GM20000 (cell line): Measurements from ENCODE around the gene EIF4G3.

ENCODE experiments used
- DNase-seq: peaks from one replicate; pipeline ENCODE4 v3.0.0; 2012; ENCODE audit warnings: low spot score
- TF ChIP-seq, protein P1 (sequence below): IDR thresholded peaks from 2 replicates; pipeline ENCODE4 v1.5.1; 2012; ENCODE audit warnings: mild to moderate bottlenecking, control low read depth; ENCODE audit errors: extremely low read depth, missing control alignments

The EIF4G3 gene

GRCh38 chr1:21123287-21123948, 53.3 kb downstream of the EIF4G3 start:
- TF ChIP-seq, protein P1, sequence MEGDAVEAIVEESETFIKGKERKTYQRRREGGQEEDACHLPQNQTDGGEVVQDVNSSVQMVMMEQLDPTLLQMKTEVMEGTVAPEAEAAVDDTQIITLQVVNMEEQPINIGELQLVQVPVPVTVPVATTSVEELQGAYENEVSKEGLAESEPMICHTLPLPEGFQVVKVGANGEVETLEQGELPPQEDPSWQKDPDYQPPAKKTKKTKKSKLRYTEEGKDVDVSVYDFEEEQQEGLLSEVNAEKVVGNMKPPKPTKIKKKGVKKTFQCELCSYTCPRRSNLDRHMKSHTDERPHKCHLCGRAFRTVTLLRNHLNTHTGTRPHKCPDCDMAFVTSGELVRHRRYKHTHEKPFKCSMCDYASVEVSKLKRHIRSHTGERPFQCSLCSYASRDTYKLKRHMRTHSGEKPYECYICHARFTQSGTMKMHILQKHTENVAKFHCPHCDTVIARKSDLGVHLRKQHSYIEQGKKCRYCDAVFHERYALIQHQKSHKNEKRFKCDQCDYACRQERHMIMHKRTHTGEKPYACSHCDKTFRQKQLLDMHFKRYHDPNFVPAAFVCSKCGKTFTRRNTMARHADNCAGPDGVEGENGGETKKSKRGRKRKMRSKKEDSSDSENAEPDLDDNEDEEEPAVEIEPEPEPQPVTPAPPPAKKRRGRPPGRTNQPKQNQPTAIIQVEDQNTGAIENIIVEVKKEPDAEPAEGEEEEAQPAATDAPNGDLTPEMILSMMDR: no peak
- no peak for DNase-seq

DNA sequence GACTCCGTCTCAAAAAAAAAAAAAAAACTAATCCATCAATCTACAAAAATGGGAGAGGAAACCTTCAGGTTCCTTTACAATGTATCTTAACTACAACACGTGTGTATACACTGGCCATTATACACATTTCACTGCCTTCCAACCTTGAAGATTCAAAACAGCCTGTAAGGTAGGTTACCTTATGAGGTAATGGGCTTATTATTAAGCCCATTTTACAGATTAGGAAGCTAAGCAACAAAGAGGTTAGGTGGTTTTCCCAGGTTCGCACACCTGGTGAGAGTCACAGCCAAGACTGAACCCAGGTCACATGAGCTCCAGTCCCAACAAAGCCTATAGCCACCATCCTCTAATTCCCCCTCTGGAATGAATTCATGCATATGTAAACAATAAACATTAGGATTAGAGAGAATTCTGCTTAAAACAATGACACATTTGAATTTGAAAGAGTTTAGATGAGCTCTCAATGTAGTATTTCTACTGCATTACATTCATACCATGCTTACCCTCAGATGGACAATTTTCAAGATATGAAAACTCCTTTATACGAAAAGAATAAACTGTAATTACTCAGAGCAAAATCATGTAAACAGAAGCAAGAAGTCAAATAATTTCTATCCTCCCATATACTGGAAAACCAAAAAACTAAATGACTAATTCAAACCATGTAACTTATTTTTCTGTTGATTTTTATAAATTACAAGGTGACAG, 54.8 kb downstream of the EIF4G3 start:
- TF ChIP-seq, protein P1: no peak
- no peak for DNase-seq

GRCh38 chr1:21118167-21118566, 58.5 kb downstream of the EIF4G3 start:
- TF ChIP-seq, protein P1: no peak
- DNase-seq: no peak

- TF ChIP-seq, protein P1: no peak
- DNase-seq: no peak
These were observed 59.1 kb downstream of the EIF4G3 start for GRCh38 chr1:21117597-21118001.

- DNase-seq: no peak
- TF ChIP-seq, protein P1: no peak
These were observed 59.5 kb downstream of the EIF4G3 start for GRCh38 chr1:21117159-21117558.

DNA sequence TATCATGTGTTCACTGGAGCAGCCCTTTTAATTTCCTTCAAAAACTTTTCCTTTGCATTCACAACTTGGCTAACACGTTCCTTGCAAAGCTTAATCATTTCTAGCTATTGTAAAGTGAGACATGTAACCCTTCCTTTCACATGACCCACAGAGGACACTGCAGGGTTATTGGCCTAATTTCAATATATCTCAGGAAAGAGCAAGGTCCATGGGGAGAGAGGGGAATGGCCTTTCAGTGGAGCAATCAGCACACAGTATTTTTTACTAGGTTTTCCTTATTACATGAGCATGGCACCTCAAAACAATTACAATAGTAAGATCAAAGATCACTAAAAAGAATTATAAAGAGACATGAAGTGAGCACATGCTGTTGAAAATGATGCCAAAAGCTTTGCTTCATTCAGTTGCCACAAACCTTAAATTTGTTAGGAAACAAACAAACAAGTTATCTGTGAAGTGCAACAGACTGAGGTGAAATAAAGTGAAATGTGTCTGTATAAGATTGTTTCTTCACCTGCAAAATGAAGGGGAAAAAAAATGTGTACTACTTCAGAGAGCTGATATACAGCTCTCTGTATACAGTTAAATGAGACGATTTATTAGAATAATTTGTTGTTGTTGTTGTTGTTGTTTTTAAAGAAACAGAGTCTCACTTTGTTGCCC, 61.5 kb downstream of the EIF4G3 start:
- TF ChIP-seq, protein P1: no peak
- DNase-seq: no peak

DNA sequence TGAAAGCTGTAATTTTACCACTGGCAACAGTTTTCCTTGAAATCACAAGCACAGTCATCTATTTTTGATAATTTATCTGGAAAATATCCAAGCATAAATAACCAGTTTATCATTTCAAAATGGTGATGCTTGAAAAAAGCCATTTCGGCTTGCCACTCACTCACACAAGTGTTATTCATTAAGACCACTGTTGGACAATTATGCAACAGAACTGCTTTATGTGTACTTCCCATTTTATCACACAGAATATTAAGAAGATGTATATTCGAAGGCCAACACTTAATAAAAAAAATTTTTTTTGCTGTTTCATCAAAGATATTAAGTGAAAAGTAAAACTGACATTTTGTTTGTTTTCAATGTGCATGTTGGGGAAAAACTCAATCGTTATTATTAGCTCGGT, 62.3 kb downstream of the EIF4G3 start:
- TF ChIP-seq, protein P1: no peak
- no peak for DNase-seq
